PFSK-1 (cell line): Measurements from ENCODE around the gene CCSER1.

Source experiments
- POLR2AphosphoS5 ChIP-seq: IDR thresholded peaks from 2 replicates; pipeline ENCODE4 v1.6.1; 2012; ENCODE audit warnings: low read depth, mild to moderate bottlenecking, control low read depth, low read length, moderate library complexity
- TAF1 ChIP-seq: IDR thresholded peaks from 2 replicates; pipeline ENCODE4 v1.6.1; 2012; ENCODE audit warnings: low read length, control low read depth, borderline replicate concordance; ENCODE audit not compliant: insufficient read depth
- TF ChIP-seq, protein P1 (sequence below), 2 experiments: IDR thresholded peaks; 2 replicates each; pipeline versions ENCODE4 v1.6.1 to v1.8.0; 2011 to 2012; ENCODE audit warnings: low read depth in 2 of 2, low read length in 2 of 2, control low read depth in 1 of 2, inconsistent platforms in 1 of 2, mild to moderate bottlenecking in 1 of 2, moderate library complexity in 1 of 2; ENCODE audit not compliant: insufficient read depth in 1 of 2

DNA sequence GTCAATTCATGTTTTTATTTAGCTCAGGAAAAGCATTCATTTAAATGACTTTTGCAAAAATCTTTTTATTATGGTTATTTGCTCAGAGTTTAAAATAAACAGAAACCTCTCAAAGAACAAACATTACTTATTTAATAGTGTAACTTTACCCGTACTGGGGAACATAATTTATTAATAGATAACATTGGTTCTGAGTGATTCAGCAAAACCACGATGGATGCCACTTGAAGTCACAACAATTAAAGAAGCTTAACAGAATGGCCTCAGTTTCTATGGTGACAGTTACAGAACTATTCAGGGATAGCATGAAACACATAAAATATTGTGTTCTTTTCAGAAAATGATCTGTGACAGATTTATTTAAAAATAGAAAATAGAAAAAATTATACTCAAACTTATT, 368.7 kb downstream of the CCSER1 start:
- no peak for TF ChIP-seq TAF1
- no peak for TF ChIP-seq POLR2AphosphoS5
- TF ChIP-seq, protein P1, sequence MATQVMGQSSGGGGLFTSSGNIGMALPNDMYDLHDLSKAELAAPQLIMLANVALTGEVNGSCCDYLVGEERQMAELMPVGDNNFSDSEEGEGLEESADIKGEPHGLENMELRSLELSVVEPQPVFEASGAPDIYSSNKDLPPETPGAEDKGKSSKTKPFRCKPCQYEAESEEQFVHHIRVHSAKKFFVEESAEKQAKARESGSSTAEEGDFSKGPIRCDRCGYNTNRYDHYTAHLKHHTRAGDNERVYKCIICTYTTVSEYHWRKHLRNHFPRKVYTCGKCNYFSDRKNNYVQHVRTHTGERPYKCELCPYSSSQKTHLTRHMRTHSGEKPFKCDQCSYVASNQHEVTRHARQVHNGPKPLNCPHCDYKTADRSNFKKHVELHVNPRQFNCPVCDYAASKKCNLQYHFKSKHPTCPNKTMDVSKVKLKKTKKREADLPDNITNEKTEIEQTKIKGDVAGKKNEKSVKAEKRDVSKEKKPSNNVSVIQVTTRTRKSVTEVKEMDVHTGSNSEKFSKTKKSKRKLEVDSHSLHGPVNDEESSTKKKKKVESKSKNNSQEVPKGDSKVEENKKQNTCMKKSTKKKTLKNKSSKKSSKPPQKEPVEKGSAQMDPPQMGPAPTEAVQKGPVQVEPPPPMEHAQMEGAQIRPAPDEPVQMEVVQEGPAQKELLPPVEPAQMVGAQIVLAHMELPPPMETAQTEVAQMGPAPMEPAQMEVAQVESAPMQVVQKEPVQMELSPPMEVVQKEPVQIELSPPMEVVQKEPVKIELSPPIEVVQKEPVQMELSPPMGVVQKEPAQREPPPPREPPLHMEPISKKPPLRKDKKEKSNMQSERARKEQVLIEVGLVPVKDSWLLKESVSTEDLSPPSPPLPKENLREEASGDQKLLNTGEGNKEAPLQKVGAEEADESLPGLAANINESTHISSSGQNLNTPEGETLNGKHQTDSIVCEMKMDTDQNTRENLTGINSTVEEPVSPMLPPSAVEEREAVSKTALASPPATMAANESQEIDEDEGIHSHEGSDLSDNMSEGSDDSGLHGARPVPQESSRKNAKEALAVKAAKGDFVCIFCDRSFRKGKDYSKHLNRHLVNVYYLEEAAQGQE (IDR thresholded peaks at IDR 0.05; ENCODE audit: insufficient read depth in 1 of 2, low read depth in 2 of 2, low read length in 2 of 2) = no peak
